ENCODE data around the gene SPEG.

Gene SPEG

GRCh38 chr2:219446101-219446504 lies 11.5 kb downstream of the SPEG start:
- DNase-seq, result no peak

- no peak for DNase-seq
These were observed 12.0 kb downstream of the SPEG start for GRCh38 chr2:219446689-219447088.

- no peak for DNase-seq
These were observed 12.8 kb downstream of the SPEG start for GRCh38 chr2:219447242-219448098.

GRCh38 chr2:219448099-219448775 lies 13.6 kb downstream of the SPEG start:
- DNase-seq, result no peak

- DNase-seq, result no peak
These were observed 14.2 kb downstream of the SPEG start for GRCh38 chr2:219448776-219449341.

GRCh38 chr2:219449609-219450008 lies 15.0 kb downstream of the SPEG start:
- DNase-seq, result no peak

GRCh38 chr2:219451661-219452360 lies 17.2 kb downstream of the SPEG start:
- DNase-seq, result no peak

GRCh38 chr2:219452361-219453317 lies 18.0 kb downstream of the SPEG start:
- DNase-seq, result peak; percentile 76

- DNase-seq, result peak; percentile 75
These were observed 19.3 kb downstream of the SPEG start for GRCh38 chr2:219453671-219454590.

GRCh38 chr2:219455581-219455980 lies 20.9 kb downstream of the SPEG start:
- no peak for DNase-seq

- no peak for DNase-seq
These were observed 23.2 kb downstream of the SPEG start for GRCh38 chr2:219457784-219458369.

GRCh38 chr2:219458996-219459395 lies 24.4 kb downstream of the SPEG start:
- DNase-seq, result no peak

GRCh38 chr2:219459460-219460311 lies 25.0 kb downstream of the SPEG start:
- peak; percentile 73 for DNase-seq

GRCh38 chr2:219460424-219460926 lies 25.8 kb downstream of the SPEG start:
- DNase-seq, result peak; percentile 77

- DNase-seq, result no peak
These were observed 26.4 kb downstream of the SPEG start for GRCh38 chr2:219461047-219461514.

- DNase-seq, result no peak
These were observed 27.0 kb downstream of the SPEG start for GRCh38 chr2:219461669-219462068.

- no peak for DNase-seq
These were observed 27.7 kb downstream of the SPEG start for GRCh38 chr2:219462349-219462748.

GRCh38 chr2:219464286-219465032 lies 29.8 kb downstream of the SPEG start:
- no peak for DNase-seq
